Heart right ventricle (tissue), 16 donors: ENCODE results near the gene SKI. TPM values are rescaled to one million over a fixed set of nuclear protein-coding genes. Genes with fewer than 3 reads are reported as not detected.

Experiments
- ATAC-seq, 8 donors: fragments of 200-7000 bp; cut with Tn5 transposase; one replicate each; pipeline ENCODE4 v1.9.1; 2020; ENCODE audit warnings: mild to moderate bottlenecking in 8 of 8, moderate library complexity in 8 of 8, moderate number of reproducible peaks in 1 of 8
- DNase-seq, 2 donors: peaks; one replicate each; pipeline ENCODE4 v3.0.0-alpha.2; 2020
- H3K27ac ChIP-seq, 10 donors: fragments of 200-600 bp; sonication (generic) in 2 of 10; one replicate each; pipeline versions ENCODE4 v1.5.0 to v1.8.0; 2020 to 2022; ENCODE audit warnings: mild to moderate bottlenecking in 3 of 10
- H3K27me3 ChIP-seq, 7 donors: fragments of 200-600 bp; one replicate each; pipeline ENCODE4 v1.8.0; 2021 to 2022; ENCODE audit warnings: mild to moderate bottlenecking in 2 of 7
- H3K36me3 ChIP-seq, 9 donors: fragments of 200-600 bp; sonication (generic) in 1 of 9; one replicate each; pipeline versions ENCODE4 v1.5.0 to v1.8.0; 2020 to 2022; ENCODE audit warnings: mild to moderate bottlenecking in 2 of 9
- H3K4me1 ChIP-seq, 9 donors: fragments of 200-600 bp; sonication (generic) in 1 of 9; one replicate each; pipeline versions ENCODE4 v1.5.0 to v1.8.0; 2020 to 2022; ENCODE audit warnings: mild to moderate bottlenecking in 4 of 9
- H3K4me3 ChIP-seq, 10 donors: fragments of 200-600 bp; sonication (generic) in 2 of 10; one replicate each; pipeline versions ENCODE4 v1.5.0 to v1.8.0; 2020 to 2022; ENCODE audit warnings: mild to moderate bottlenecking in 7 of 10, moderate library complexity in 2 of 10
- H3K9me3 ChIP-seq, 11 donors: fragments of 200-600 bp in 10 of 11; sonication (generic) in 2 of 11; one replicate each; pipeline versions ENCODE4 v1.5.0 to v1.8.0; 2013 to 2022; ENCODE audit warnings: mild to moderate bottlenecking in 2 of 11, control low read depth in 1 of 11, moderate library complexity in 1 of 11
- CTCF ChIP-seq, 9 donors: fragments of 200-600 bp; sonication (generic) in 2 of 9; IDR thresholded peaks; one replicate each; pipeline versions ENCODE4 v1.5.0 to v1.8.0; 2021 to 2022; ENCODE audit warnings: antibody characterized with exemption in 9 of 9, mild to moderate bottlenecking in 5 of 9, moderate library complexity in 1 of 9
- WGBS, 2 donors: extraction: QIAGEN DNeasy Blood & Tissue Kit; methylation state at CpG; one replicate each; pipeline ENCODE4 v1.1.7; 2013; ENCODE audit warnings: inconsistent platforms in 1 of 2; 5-methylcytosine and 5-hydroxymethylcytosine counted together
- intact Hi-C, 10 donors: fragments of 100-400 bp; cut with DNase I; formaldehyde crosslinking; loops; one replicate each; pipeline versions ENCODE4 v1.11.1 to v1.14.2; 2022
- polyA plus RNA-seq, 2 donors: library from polyadenylated mRNA; stranded (reverse); fragments of 200-250 nt; gene quantifications; one replicate each; pipeline ENCODE4 v1.2.3, GENCODE V29; 2013
- total RNA-seq, 10 donors: library from RNA; stranded (reverse); fragmentation: NEBNext Ultra II Directional in 3 of 10; extraction: Animal tissue kit (Norgen Biotek cat#: 25700) in 3 of 10; gene quantifications; one replicate each; pipeline versions ENCODE4 v1.2.1 to v1.2.4, GENCODE V29; 2021 to 2023
- donor health status: Arrhythmogenic right ventricular cardiomyopathy.
- donor health status: ischemic (EF 13 %, LVEDD 7.1; RV severe dilation, severe dysfunction).
- donor health status: healthy with polysubstance abuse.
- donor health status: DM: no; HTN: yes; CAD: no.
- donor health status: DM: no; HTN: no; CAD: no.
- donor health status: ischemic (EF 25% LVEDD 6.9; RV normal size, moderate dysfunction).
- donor health status: ischemic (EF 25% LVEDD 5.7; RV mildly dilated, moderate dysfunction).
- donor health status: healthy.
- donor health status: DM: yes; HTN: yes; CAD: no.
- donor health status: Ischemic cardiomyopathy.
- donor health status: ischemic (EF 35%, LVEDD 5.7; RV mildly dilated, moderate dysfunction).
- donor health status: nonischemic (EF 11% LVEDD 7.7; RV severe dilation, severe dysfunction).
- donor health status: DM: yes; HTN: yes; CAD: no.
- donor health status: PGD.
- donor health status: ischemic (EF 29% LVEDD 5.4; RV normal size, mild dysfunction).
- donor health status: nonischemic (EF 23%, LVEDD 6.1; RV moderate dilation, normal function).

The SKI gene
- total and polyA plus RNA-seq, 12 donors, result 13.8 to 50.9 (median 35.6) TPM

GRCh38 chr1:2267051-2267830 is 39.1 kb downstream of the SKI start:
- Histone ChIP-seq H3K36me3 (no peaks in the 10 kb centered on the region), H3K27me3 (no peaks in the 10 kb centered on the region), H3K4me1 (peaks cover 47 to 90% (median 74%) of the 10 kb centered on the region in 9 donors), H3K4me3 (peak overlapping the region in 2 of 10 donors; percentile 0 to 13), H3K9me3 (no peaks in the 10 kb centered on the region), H3K27ac (peak overlapping the region in 2 of 10 donors; percentile 6 to 10)
- TF ChIP-seq CTCF (IDR thresholded peaks at IDR 0.05), result no peak
- ATAC-seq (peak in 7 of 8 donors; percentile 16 to 53 (median 21)), DNase-seq (peak in 1 of 2 donors; percentile 23)
- intact Hi-C loops, result loop anchor here in 1 of 10 donors (5.0 kb wide), 1 partner anchor 35 kb away; no protein-coding TSS in a partner anchor
- WGBS, 2 donors, result 47 to 50% methylated on average over 30 of the region's 30 CpGs

GRCh38 chr1:2267862-2268261 is 39.7 kb downstream of the SKI start:
- intact Hi-C loops, result loop anchor here in 1 of 10 donors (5.0 kb wide), 1 partner anchor 36 kb away; no protein-coding TSS in a partner anchor
- no peaks in the 10 kb centered on the region for H3K27me3 ChIP-seq
- H3K27ac ChIP-seq, result peak overlapping the region in 2 of 10 donors; percentile 6 to 28
- ATAC-seq, result peak in 1 of 8 donors; percentile 37
- peak overlapping the region in 2 of 10 donors; percentile 0 to 13 for H3K4me3 ChIP-seq
- H3K36me3 ChIP-seq, result no peaks in the 10 kb centered on the region
- TF ChIP-seq CTCF (IDR thresholded peaks at IDR 0.05), result no peak
- H3K4me1 ChIP-seq, result peaks cover 49 to 94% (median 80%) of the 10 kb centered on the region in 9 donors
- 91% methylated on average over 15 of the region's 15 CpGs for WGBS, 2 donors
- H3K9me3 ChIP-seq, result no peaks in the 10 kb centered on the region
- no peak for DNase-seq

- H3K4me1 ChIP-seq, result peaks cover 55 to 98% (median 82%) of the 10 kb centered on the region in 9 donors
- H3K36me3 ChIP-seq, result no peaks in the 10 kb centered on the region
- intact Hi-C loops, result loop anchor here in 1 of 10 donors (5.0 kb wide), 1 partner anchor 36 kb away; no protein-coding TSS in a partner anchor
- H3K4me3 ChIP-seq, result no peak overlapping the region
- 82 to 84% methylated on average over 14 of the region's 14 CpGs for WGBS, 2 donors
- H3K27ac ChIP-seq, result peak overlapping the region in 1 of 10 donors; percentile 28
- no peaks in the 10 kb centered on the region for H3K9me3 ChIP-seq
- H3K27me3 ChIP-seq, result no peaks in the 10 kb centered on the region
- no peak for DNase-seq
- peak in 1 of 8 donors; percentile 2 for ATAC-seq
- no peak for TF ChIP-seq CTCF (IDR thresholded peaks at IDR 0.05)
These were observed 40.4 kb downstream of the SKI start for GRCh38 chr1:2268285-2269056.
